IMR-90 (cell line): ENCODE data around the gene ZNF627. TPM values are rescaled to one million over a fixed set of nuclear protein-coding genes. Genes with fewer than 3 reads are reported as not detected.

Source experiments
- ATAC-seq: fragments of 200-7000 bp; cut with Tn5 transposase; 2 replicates; pipeline ENCODE4 v1.9.1; 2020; ENCODE audit warnings: low read depth, mild to moderate bottlenecking, moderate library complexity
- BruUV-seq: library from RNA; stranded (reverse); fragments of 400-500 nt; replicated peaks from 2 replicates; lab custom pipeline; 2021; lab: Mats Ljungman, UMichigan
- CTCF ChIA-PET: fragments of 300-600 bp; formaldehyde crosslinking; extraction: SDS; loops from one replicate; lab custom pipeline; 2021; ENCODE audit warnings: antibody characterized with exemption; lab: Yijun Ruan, JAX
- POLR2A ChIA-PET: fragments of 300-600 bp; sonication (Branson Sonifier 250); formaldehyde crosslinking; loops from one replicate; lab custom pipeline; 2022; ENCODE audit warnings: antibody characterized with exemption; ENCODE audit not compliant: unreplicated experiment; lab: Charles Lee
- DNase-seq: peaks from one replicate; pipeline ENCODE4 v3.0.0; 2013
- H2AFZ ChIP-seq: replicated peaks from 2 replicates; pipeline ENCODE3; 2013; ENCODE audit warnings: low read length, mild to moderate bottlenecking; ENCODE audit not compliant: poor library complexity
- H2AK5ac ChIP-seq: 2 replicates; pipeline ENCODE4 v1.6.1; 2013; ENCODE audit warnings: low read depth, low read length, inconsistent platforms
- H2AK9ac ChIP-seq: replicated peaks from 2 replicates; pipeline ENCODE3; 2013; ENCODE audit warnings: mild to moderate bottlenecking, low read depth, low read length, moderate library complexity; ENCODE audit not compliant: poor library complexity
- H2BK120ac ChIP-seq: 2 replicates; pipeline ENCODE4 v1.6.1; 2013; ENCODE audit warnings: low read depth, low read length, inconsistent platforms
- H2BK15ac ChIP-seq: 3 replicates; pipeline ENCODE4 v1.6.1; 2013; ENCODE audit warnings: low read depth, low read length, inconsistent platforms
- H2BK20ac ChIP-seq: 2 replicates; pipeline ENCODE4 v1.6.1; 2013; ENCODE audit warnings: low read depth, mild to moderate bottlenecking, inconsistent platforms, low read length, moderate library complexity
- H2BK5ac ChIP-seq: 2 replicates; pipeline ENCODE4 v1.6.1; 2013; ENCODE audit warnings: mild to moderate bottlenecking, low read depth, low read length, inconsistent platforms; ENCODE audit not compliant: poor library complexity, severe bottlenecking
- H3K14ac ChIP-seq: replicated peaks from 2 replicates; pipeline ENCODE4 v1.6.1; 2013; ENCODE audit warnings: low read depth, low read length, inconsistent platforms
- H3K18ac ChIP-seq: 2 replicates; pipeline ENCODE4 v1.6.1; 2013; ENCODE audit warnings: low read depth, low read length, control low read depth
- H3K23ac ChIP-seq: 2 replicates; pipeline ENCODE4 v1.6.1; 2013; ENCODE audit warnings: low read depth, low read length, inconsistent platforms
- H3K27ac ChIP-seq: 2 replicates; pipeline ENCODE4 v1.5.1; 2013; ENCODE audit warnings: mild to moderate bottlenecking, control low read depth, low read length; ENCODE audit not compliant: insufficient read depth
- H3K27me3 ChIP-seq: 2 replicates; pipeline ENCODE4 v1.6.1; 2013; ENCODE audit warnings: low read length; ENCODE audit not compliant: control insufficient read depth, insufficient read depth
- H3K36me3 ChIP-seq: 2 replicates; pipeline ENCODE4 v1.6.1; 2013; ENCODE audit warnings: low read length, mixed read lengths; ENCODE audit not compliant: control insufficient read depth, insufficient read depth
- H3K4ac ChIP-seq: 2 replicates; pipeline ENCODE4 v1.6.1; 2013; ENCODE audit warnings: low read depth, low read length, inconsistent platforms
- H3K4me1 ChIP-seq: 2 replicates; pipeline ENCODE4 v1.6.1; 2013; ENCODE audit warnings: low read length, mixed read lengths; ENCODE audit not compliant: control insufficient read depth, insufficient read depth
- H3K4me2 ChIP-seq: 2 replicates; pipeline ENCODE4 v1.6.1; 2013; ENCODE audit warnings: low read depth, mild to moderate bottlenecking, control low read depth, low read length, moderate library complexity
- H3K4me3 ChIP-seq: 2 replicates; pipeline ENCODE4 v1.5.1; 2013; ENCODE audit warnings: low read depth, mild to moderate bottlenecking, control low read depth, low read length, moderate library complexity; ENCODE audit not compliant: insufficient read depth
- H3K56ac ChIP-seq: 2 replicates; pipeline ENCODE4 v1.6.1; 2013; ENCODE audit warnings: low read length, inconsistent platforms; ENCODE audit not compliant: insufficient read depth; ENCODE audit errors: extremely low read depth
- H3K79me1 ChIP-seq, 2 experiments: 2 replicates each; pipeline ENCODE4 v1.6.1; 2013; ENCODE audit warnings: low read length in 2 of 2, inconsistent platforms in 1 of 2, low read depth in 1 of 2
- H3K9ac ChIP-seq: 2 replicates; pipeline ENCODE4 v1.6.1; 2013; ENCODE audit warnings: low read depth, low read length, control low read depth
- H3K9me1 ChIP-seq: 2 replicates; pipeline ENCODE4 v1.6.1; 2013; ENCODE audit warnings: low read length, inconsistent platforms; ENCODE audit not compliant: insufficient read depth
- H3K9me3 ChIP-seq: 2 replicates; pipeline ENCODE4 v1.6.1; 2013; ENCODE audit warnings: low read length; ENCODE audit not compliant: control insufficient read depth, insufficient read depth
- H4K20me1 ChIP-seq: 2 replicates; pipeline ENCODE4 v1.6.1; 2013; ENCODE audit warnings: low read length, inconsistent platforms; ENCODE audit not compliant: insufficient read depth
- H4K5ac ChIP-seq: 2 replicates; pipeline ENCODE4 v1.6.1; 2013; ENCODE audit warnings: mild to moderate bottlenecking, low read depth, low read length, control low read depth
- H4K8ac ChIP-seq, 2 experiments: 2 replicates each; pipeline ENCODE4 v1.6.1; 2013; ENCODE audit warnings: low read depth in 2 of 2, low read length in 2 of 2, control low read depth in 1 of 2, inconsistent platforms in 1 of 2
- H4K91ac ChIP-seq: 2 replicates; pipeline ENCODE4 v1.6.1; 2013; ENCODE audit warnings: low read depth, low read length, inconsistent platforms; ENCODE audit not compliant: insufficient read depth
- BHLHE40 ChIP-seq: fragments of 150-350 bp; IDR thresholded peaks from 2 replicates; pipeline ENCODE4 v1.6.1; 2016; ENCODE audit warnings: mild to moderate bottlenecking, low read depth, low read length
- CEBPB ChIP-seq: IDR thresholded peaks from 2 replicates; pipeline ENCODE4 v1.6.1; 2012; ENCODE audit warnings: low read depth, low read length, improper control_type of control experiment
- CHD1 ChIP-seq: IDR thresholded peaks from 2 replicates; pipeline ENCODE4 v1.6.1; 2012; ENCODE audit warnings: low read depth, low read length, improper control_type of control experiment
- CTCF ChIP-seq: conservative IDR thresholded peaks from 2 replicates; pipeline ENCODE4 v1.5.1; 2012; ENCODE audit warnings: mild to moderate bottlenecking, low read depth, low read length, improper control_type of control experiment
- ELK1 ChIP-seq: fragments of 150-350 bp; IDR thresholded peaks from 2 replicates; pipeline ENCODE4 v1.6.1; 2016; ENCODE audit warnings: low read depth, mild to moderate bottlenecking, low read length, moderate library complexity, borderline replicate concordance
- FOS ChIP-seq: fragments of 150-350 bp; IDR thresholded peaks from 2 replicates; pipeline ENCODE4 v1.6.1; 2016; ENCODE audit warnings: low read depth, low read length
- MAFK ChIP-seq: IDR thresholded peaks from 2 replicates; pipeline ENCODE4 v1.6.1; 2012; ENCODE audit warnings: low read depth, low read length, improper control_type of control experiment
- MAZ ChIP-seq: IDR thresholded peaks from 2 replicates; pipeline ENCODE4 v1.6.1; 2012; ENCODE audit warnings: low read depth, mild to moderate bottlenecking, low read length, improper control_type of control experiment, moderate library complexity, borderline replicate concordance
- MXI1 ChIP-seq: IDR thresholded peaks from 2 replicates; pipeline ENCODE4 v1.6.1; 2012; ENCODE audit warnings: low read depth, mild to moderate bottlenecking, low read length, moderate library complexity, borderline replicate concordance
- NFE2L2 ChIP-seq: fragments of 150-350 bp; IDR thresholded peaks from 2 replicates; pipeline ENCODE4 v1.6.1; 2016; ENCODE audit warnings: low read depth, mild to moderate bottlenecking, low read length
- POLR2A ChIP-seq: IDR thresholded peaks from 2 replicates; pipeline ENCODE4 v1.6.1; 2012; ENCODE audit warnings: mild to moderate bottlenecking, low read depth, low read length
- RAD21 ChIP-seq: IDR thresholded peaks from 2 replicates; pipeline ENCODE4 v1.6.1; 2012; ENCODE audit warnings: low read length, improper control_type of control experiment
- RCOR1 ChIP-seq: IDR thresholded peaks from 2 replicates; pipeline ENCODE4 v1.6.1; 2012; ENCODE audit warnings: mild to moderate bottlenecking, low read length, improper control_type of control experiment; ENCODE audit not compliant: insufficient replicate concordance
- RFX5 ChIP-seq: IDR thresholded peaks from 2 replicates; pipeline ENCODE4 v1.8.0; 2012; ENCODE audit warnings: low read depth, mild to moderate bottlenecking, low read length, moderate library complexity
- SMC3 ChIP-seq: fragments of 150-350 bp; IDR thresholded peaks from 2 replicates; pipeline ENCODE4 v1.6.1; 2016; ENCODE audit warnings: low read depth, mild to moderate bottlenecking, antibody characterized with exemption, low read length, moderate library complexity
- USF2 ChIP-seq: fragments of 150-350 bp; IDR thresholded peaks from 2 replicates; pipeline ENCODE4 v1.6.1; 2017; ENCODE audit warnings: mild to moderate bottlenecking, antibody characterized with exemption, low read length, low read depth
- WGBS, 2 experiments: methylation state at CpG; one replicate each; pipeline versions ENCODE4 v1.1.5 to v1.1.7; 2013; ENCODE audit warnings: missing lambda C conversion rate in 2 of 2; ENCODE audit not compliant: insufficient read length in 1 of 2; ENCODE audit errors: extremely low coverage in 2 of 2; 5-methylcytosine and 5-hydroxymethylcytosine counted together
- dilution Hi-C: fragments of 300-500 bp; cut with HindIII; formaldehyde crosslinking; loops from one replicate; pipeline ENCODE4 v1.14.3; 2018; ENCODE audit warnings: low sequenced_read_pairs; ENCODE audit not compliant: unreplicated experiment
- in situ Hi-C: fragments of 300-500 bp; cut with MboI; formaldehyde crosslinking; loops from 3 replicates; pipeline ENCODE4 v1.14.3; 2019; ENCODE audit warnings: low sequenced_read_pairs, inconsistent platforms, mixed read lengths
- intact Hi-C: fragments of 100-400 bp; cut with micrococcal nuclease; formaldehyde crosslinking; loops from 2 replicates; pipeline ENCODE4 v1.10.0; 2022
- polyA plus RNA-seq, 3 experiments: library from polyadenylated mRNA; depleted of rRNA; stranded (reverse); fragments of >200 nt; gene quantifications; 2 replicates each; pipeline ENCODE4 v1.2.3, GENCODE V29; 2012; ENCODE audit warnings: low replicate concordance in 1 of 3
- total RNA-seq: library from RNA; depleted of rRNA; stranded (reverse); fragments of >200 nt; gene quantifications from 2 replicates; pipeline ENCODE4 v1.2.3, GENCODE V29; 2012

Gene ZNF627
- total and polyA plus RNA-seq, 2 of the 4 experiments (the other 2 are of a cell fraction): 6.3 to 34.4 TPM

GRCh38 chr19:11580116-11580515, 17.2 kb upstream of the ZNF627 start:
- H3K9ac ChIP-seq: no peak overlapping the region
- TF ChIP-seq CHD1 (no peak), MXI1 (no peak), POLR2A (no peak), FOS (no peak), CEBPB (no peak), RAD21 (no peak), USF2 (no peak), MAFK (no peak), RCOR1 (no peak), RFX5 (no peak), ELK1 (no peak), MAZ (no peak), BHLHE40 (no peak), CTCF (no peak), NFE2L2 (no peak), SMC3 (no peak)
- H2BK20ac ChIP-seq: no peak overlapping the region
- H2AK9ac ChIP-seq: no peak overlapping the region
- H2BK15ac ChIP-seq: no peak overlapping the region
- H2AFZ ChIP-seq: no peak overlapping the region
- no peaks in the 10 kb centered on the region for H4K20me1 ChIP-seq
- BruUV-seq: no TSS peak
- H2BK120ac ChIP-seq: no peak overlapping the region
- no peak overlapping the region for H3K14ac ChIP-seq
- no peak overlapping the region for H3K4me2 ChIP-seq
- ChIA-PET POLR2A (interaction anchor here (0.5 kb wide), 1 partner anchor 206 kb away, joined by 3 read pairs; no protein-coding TSS in a partner anchor), CTCF (no interaction called here)
- no peak overlapping the region for H3K4me3 ChIP-seq
- ATAC-seq: no peak
- H3K9me3 ChIP-seq: no peaks in the 10 kb centered on the region
- H3K23ac ChIP-seq: no peak overlapping the region
- H3K79me1 ChIP-seq: no peaks in the 10 kb centered on the region
- peaks cover 3% of the 10 kb centered on the region; the same call in 1 of the 2 replicates for H3K27me3 ChIP-seq
- H3K4me1 ChIP-seq: peaks cover 4% of the 10 kb centered on the region
- H4K8ac ChIP-seq: no peak overlapping the region
- H2BK5ac ChIP-seq: no peak overlapping the region
- WGBS, 2 experiments: no CpG with 5 or more reads among the region's 4 CpGs
- H3K9me1 ChIP-seq: no peaks in the 10 kb centered on the region; the same call in 1 of the 2 replicates
- dilution Hi-C loops (no loop called here), in situ Hi-C loops (no loop called here), intact Hi-C loops (no loop called here)
- no peak overlapping the region for H2AK5ac ChIP-seq
- H4K91ac ChIP-seq: no peak overlapping the region
- H3K18ac ChIP-seq: no peak overlapping the region
- H3K4ac ChIP-seq: no peak overlapping the region
- H3K56ac ChIP-seq: no peak overlapping the region
- no peak for DNase-seq
- H3K36me3 ChIP-seq: no peaks in the 10 kb centered on the region
- H3K27ac ChIP-seq: no peak overlapping the region
- no peak overlapping the region for H4K5ac ChIP-seq
